ENCODE measurements around the gene CDH8. TPM values are rescaled to one million over a fixed set of nuclear protein-coding genes. Genes with fewer than 3 reads are reported as not detected.

Gene CDH8
- total RNA-seq, 1 donor from 2014 or later = 0.98 TPM

GRCh38 chr16:62038646-62039045, 2.4 kb upstream of the CDH8 start:
- Histone ChIP-seq H3K4me3 (no peak overlapping the region), H3K36me3 (no peaks in the 10 kb centered on the region), H3K27ac (no peak overlapping the region), H3K9me3 (no peaks in the 10 kb centered on the region), H3K27me3 (no peaks in the 10 kb centered on the region), H3K4me1 (peaks cover 13% of the 10 kb centered on the region)
- DNase-seq (ENCODE audit: extremely low spot score in 2 of 2) = no peak
- intact Hi-C loops (cut with DNase I) = no loop called here
- TF ChIP-seq CTCF (IDR thresholded peaks at IDR 0.05) (no peak), POLR2AphosphoS5 (IDR thresholded peaks at IDR 0.05; ENCODE audit: insufficient read depth in 1 of 2, low read depth in 1 of 2) (no peak), POLR2A (IDR thresholded peaks at IDR 0.05) (no peak)

GRCh38 chr16:62038225-62038624, 2.0 kb upstream of the CDH8 start:
- H3K9me3 ChIP-seq = no peaks in the 10 kb centered on the region
- H3K4me3 ChIP-seq = no peak overlapping the region
- peaks cover 13% of the 10 kb centered on the region for H3K4me1 ChIP-seq
- DNase-seq (ENCODE audit: extremely low spot score in 2 of 2) = no peak
- no peaks in the 10 kb centered on the region for H3K27me3 ChIP-seq
- H3K27ac ChIP-seq = no peak overlapping the region
- no peaks in the 10 kb centered on the region for H3K36me3 ChIP-seq
- TF ChIP-seq POLR2AphosphoS5 (IDR thresholded peaks at IDR 0.05; ENCODE audit: insufficient read depth in 1 of 2, low read depth in 1 of 2) (no peak), POLR2A (IDR thresholded peaks at IDR 0.05) (no peak), CTCF (IDR thresholded peaks at IDR 0.05) (no peak)
- intact Hi-C loops (cut with DNase I) = no loop called here

- H3K4me3 ChIP-seq = no peak overlapping the region
- no peaks in the 10 kb centered on the region for H3K9me3 ChIP-seq
- no peaks in the 10 kb centered on the region for H3K27me3 ChIP-seq
- intact Hi-C loops (cut with DNase I) = no loop called here
- H3K36me3 ChIP-seq = no peaks in the 10 kb centered on the region
- TF ChIP-seq POLR2A (IDR thresholded peaks at IDR 0.05) = no peak
- TF ChIP-seq POLR2AphosphoS5 (IDR thresholded peaks at IDR 0.05; ENCODE audit: insufficient read depth in 1 of 2, low read depth in 1 of 2) = no peak
- no peak for TF ChIP-seq CTCF (IDR thresholded peaks at IDR 0.05)
- peaks cover 13% of the 10 kb centered on the region for H3K4me1 ChIP-seq
- DNase-seq (ENCODE audit: extremely low spot score in 2 of 2) = no peak
- H3K27ac ChIP-seq = no peak overlapping the region
Observed at GRCh38 chr16:62036802-62037135, 531 bp upstream of the CDH8 start.

GRCh38 chr16:62035115-62036092, 834 bp downstream of the CDH8 start:
- no peaks in the 10 kb centered on the region for H3K9me3 ChIP-seq
- DNase-seq (ENCODE audit: extremely low spot score in 2 of 2) = no peak
- no peaks in the 10 kb centered on the region for H3K27me3 ChIP-seq
- no peak for TF ChIP-seq POLR2A (IDR thresholded peaks at IDR 0.05)
- TF ChIP-seq POLR2AphosphoS5 (IDR thresholded peaks at IDR 0.05; ENCODE audit: insufficient read depth in 1 of 2, low read depth in 1 of 2) = no peak
- no peak for TF ChIP-seq CTCF (IDR thresholded peaks at IDR 0.05)
- peak overlapping the region; percentile 20 to 24 for H3K4me3 ChIP-seq
- H3K4me1 ChIP-seq = peaks cover 13% of the 10 kb centered on the region
- intact Hi-C loops (cut with DNase I) = no loop called here
- H3K36me3 ChIP-seq = no peaks in the 10 kb centered on the region
- no peak overlapping the region for H3K27ac ChIP-seq

Measured in vagina (tissue), 2 donors.